ENCODE results near the gene ANKRD18A.
"Not testable (repeated sequence)": the region's sequence is repeated elsewhere in the genome, so short reads cannot be mapped to it uniquely, and the experiment has no call there.

Gene ANKRD18A

GRCh38 chr9:38626006-38626405 lies 5.6 kb upstream of the ANKRD18A start:
- no peak for DNase-seq (ENCODE audit: low read depth)

GRCh38 chr9:38622951-38623350 lies 2.6 kb upstream of the ANKRD18A start:
- no peak for DNase-seq (ENCODE audit: low read depth)

GRCh38 chr9:38622288-38622674 lies 1.9 kb upstream of the ANKRD18A start:
- no peak for DNase-seq (ENCODE audit: low read depth)

GRCh38 chr9:38621434-38622287 lies 1.3 kb upstream of the ANKRD18A start:
- DNase-seq (ENCODE audit: low read depth) = peak; percentile 23

GRCh38 chr9:38619556-38620447 lies 594 bp downstream of the ANKRD18A start:
- DNase-seq (ENCODE audit: low read depth) = peak; percentile 8

- DNase-seq (ENCODE audit: low read depth) = not testable (repeated sequence)
Measured at GRCh38 chr9:38598029-38598745, 22.2 kb downstream of the ANKRD18A start.

- not testable (repeated sequence) for DNase-seq (ENCODE audit: low read depth)
Measured at GRCh38 chr9:38595117-38595516, 25.3 kb downstream of the ANKRD18A start.

- not testable (repeated sequence) for DNase-seq (ENCODE audit: low read depth)
Measured at GRCh38 chr9:38591346-38592063, 28.9 kb downstream of the ANKRD18A start.

GRCh38 chr9:38583765-38584164 lies 36.6 kb downstream of the ANKRD18A start:
- DNase-seq (ENCODE audit: low read depth) = not testable (repeated sequence)

- not testable (repeated sequence) for DNase-seq (ENCODE audit: low read depth)
Measured at GRCh38 chr9:38580112-38580511, 40.3 kb downstream of the ANKRD18A start.

- DNase-seq (ENCODE audit: low read depth) = not testable (repeated sequence)
Measured at GRCh38 chr9:38576181-38576580, 44.2 kb downstream of the ANKRD18A start.

GRCh38 chr9:38566048-38566447 lies 54.3 kb downstream of the ANKRD18A start:
- not testable (repeated sequence) for DNase-seq (ENCODE audit: low read depth)

GRCh38 chr9:38565178-38565577 lies 55.2 kb downstream of the ANKRD18A start:
- DNase-seq (ENCODE audit: low read depth) = not testable (repeated sequence)

- not testable (repeated sequence) for DNase-seq (ENCODE audit: low read depth)
Measured at GRCh38 chr9:38563911-38564310, 56.5 kb downstream of the ANKRD18A start.

GRCh38 chr9:38561134-38561533 lies 59.3 kb downstream of the ANKRD18A start:
- not testable (repeated sequence) for DNase-seq (ENCODE audit: low read depth)

GRCh38 chr9:38559172-38559571 lies 61.2 kb downstream of the ANKRD18A start:
- not testable (repeated sequence) for DNase-seq (ENCODE audit: low read depth)

GRCh38 chr9:38557746-38558145 lies 62.6 kb downstream of the ANKRD18A start:
- not testable (repeated sequence) for DNase-seq (ENCODE audit: low read depth)

GRCh38 chr9:38554966-38555365 lies 65.4 kb downstream of the ANKRD18A start:
- not testable (repeated sequence) for DNase-seq (ENCODE audit: low read depth)

- not testable (repeated sequence) for DNase-seq (ENCODE audit: low read depth)
Measured at GRCh38 chr9:38553019-38553418, 67.4 kb downstream of the ANKRD18A start.

GRCh38 chr9:38546497-38547163 lies 73.8 kb downstream of the ANKRD18A start:
- not testable (repeated sequence) for DNase-seq (ENCODE audit: low read depth)

GRCh38 chr9:38540535-38540934 lies 79.9 kb downstream of the ANKRD18A start:
- DNase-seq (ENCODE audit: low read depth) = not testable (repeated sequence)
